GM19395 (cell line): ENCODE data around the gene SPAG5.

Source experiments
- ATAC-seq: cut with Tn5 transposase; IDR thresholded peaks from one replicate; pipeline ENCODE4 v1.9.1; 2021; ENCODE audit warnings: mild to moderate bottlenecking, moderate library complexity; ENCODE audit not compliant: unreplicated experiment

The SPAG5 gene, protein sequence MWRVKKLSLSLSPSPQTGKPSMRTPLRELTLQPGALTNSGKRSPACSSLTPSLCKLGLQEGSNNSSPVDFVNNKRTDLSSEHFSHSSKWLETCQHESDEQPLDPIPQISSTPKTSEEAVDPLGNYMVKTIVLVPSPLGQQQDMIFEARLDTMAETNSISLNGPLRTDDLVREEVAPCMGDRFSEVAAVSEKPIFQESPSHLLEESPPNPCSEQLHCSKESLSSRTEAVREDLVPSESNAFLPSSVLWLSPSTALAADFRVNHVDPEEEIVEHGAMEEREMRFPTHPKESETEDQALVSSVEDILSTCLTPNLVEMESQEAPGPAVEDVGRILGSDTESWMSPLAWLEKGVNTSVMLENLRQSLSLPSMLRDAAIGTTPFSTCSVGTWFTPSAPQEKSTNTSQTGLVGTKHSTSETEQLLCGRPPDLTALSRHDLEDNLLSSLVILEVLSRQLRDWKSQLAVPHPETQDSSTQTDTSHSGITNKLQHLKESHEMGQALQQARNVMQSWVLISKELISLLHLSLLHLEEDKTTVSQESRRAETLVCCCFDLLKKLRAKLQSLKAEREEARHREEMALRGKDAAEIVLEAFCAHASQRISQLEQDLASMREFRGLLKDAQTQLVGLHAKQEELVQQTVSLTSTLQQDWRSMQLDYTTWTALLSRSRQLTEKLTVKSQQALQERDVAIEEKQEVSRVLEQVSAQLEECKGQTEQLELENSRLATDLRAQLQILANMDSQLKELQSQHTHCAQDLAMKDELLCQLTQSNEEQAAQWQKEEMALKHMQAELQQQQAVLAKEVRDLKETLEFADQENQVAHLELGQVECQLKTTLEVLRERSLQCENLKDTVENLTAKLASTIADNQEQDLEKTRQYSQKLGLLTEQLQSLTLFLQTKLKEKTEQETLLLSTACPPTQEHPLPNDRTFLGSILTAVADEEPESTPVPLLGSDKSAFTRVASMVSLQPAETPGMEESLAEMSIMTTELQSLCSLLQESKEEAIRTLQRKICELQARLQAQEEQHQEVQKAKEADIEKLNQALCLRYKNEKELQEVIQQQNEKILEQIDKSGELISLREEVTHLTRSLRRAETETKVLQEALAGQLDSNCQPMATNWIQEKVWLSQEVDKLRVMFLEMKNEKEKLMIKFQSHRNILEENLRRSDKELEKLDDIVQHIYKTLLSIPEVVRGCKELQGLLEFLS

GRCh38 chr17:28598799-28599310 lies at the start of gene SPAG5:
Gene SPAG5, minus strand, starts transcription at chr17:28599025. Its CDS starts 79 bp downstream, at chr17:28598946.
- ATAC-seq: peak; percentile 74

DNA sequence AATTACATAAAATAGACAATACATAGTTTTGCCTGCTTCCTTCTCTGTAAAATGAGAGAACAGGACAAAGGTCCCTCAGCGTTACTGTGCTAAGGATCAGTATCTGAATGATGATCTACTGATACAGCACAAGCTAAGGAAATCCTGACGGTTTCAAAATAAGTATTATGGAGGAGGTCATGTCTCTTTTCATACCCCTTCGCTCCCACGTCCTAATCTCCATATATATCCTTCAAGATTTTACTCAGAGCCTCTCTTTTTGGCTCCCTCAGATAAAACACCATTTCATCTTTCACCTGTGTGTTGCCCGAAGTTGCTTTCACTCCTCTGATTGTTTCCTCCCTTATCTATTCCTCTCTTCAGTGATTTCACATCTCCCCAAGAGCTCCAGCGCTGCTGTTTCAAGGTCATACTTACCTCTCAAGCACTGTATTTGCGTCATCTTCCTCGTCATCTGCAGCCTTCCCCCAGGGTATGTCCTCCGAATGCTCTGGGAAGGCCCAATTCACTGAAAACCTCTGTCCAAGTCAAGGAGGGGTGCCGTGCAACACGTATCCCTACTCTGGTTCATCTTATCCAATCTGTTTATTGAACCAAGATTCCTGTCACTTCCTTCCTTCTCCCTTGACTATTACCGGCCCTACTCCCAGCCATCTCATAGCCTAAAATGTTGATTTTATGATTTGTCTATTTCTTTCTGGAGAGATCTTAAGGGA lies 47.4 kb upstream of the SPAG5 start:
- ATAC-seq: no peak

DNA sequence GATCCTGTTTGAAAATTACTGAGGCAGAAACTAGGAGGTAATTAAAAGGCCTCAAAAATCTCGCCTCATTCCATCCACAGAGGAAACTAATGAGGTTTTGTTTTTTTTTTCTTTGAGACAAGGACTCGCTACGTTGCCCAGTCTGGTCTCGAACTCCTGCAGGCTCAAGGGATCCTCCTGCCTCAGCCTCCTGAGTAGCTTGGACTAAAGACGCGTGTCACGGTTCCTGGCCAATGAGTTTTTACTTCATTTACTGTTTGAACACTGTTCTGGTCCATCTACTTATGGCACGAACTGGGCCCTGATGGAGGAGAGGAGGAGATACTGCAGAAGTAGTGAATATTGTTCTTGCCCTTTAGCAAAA lies 46.7 kb upstream of the SPAG5 start:
- ATAC-seq: no peak

DNA sequence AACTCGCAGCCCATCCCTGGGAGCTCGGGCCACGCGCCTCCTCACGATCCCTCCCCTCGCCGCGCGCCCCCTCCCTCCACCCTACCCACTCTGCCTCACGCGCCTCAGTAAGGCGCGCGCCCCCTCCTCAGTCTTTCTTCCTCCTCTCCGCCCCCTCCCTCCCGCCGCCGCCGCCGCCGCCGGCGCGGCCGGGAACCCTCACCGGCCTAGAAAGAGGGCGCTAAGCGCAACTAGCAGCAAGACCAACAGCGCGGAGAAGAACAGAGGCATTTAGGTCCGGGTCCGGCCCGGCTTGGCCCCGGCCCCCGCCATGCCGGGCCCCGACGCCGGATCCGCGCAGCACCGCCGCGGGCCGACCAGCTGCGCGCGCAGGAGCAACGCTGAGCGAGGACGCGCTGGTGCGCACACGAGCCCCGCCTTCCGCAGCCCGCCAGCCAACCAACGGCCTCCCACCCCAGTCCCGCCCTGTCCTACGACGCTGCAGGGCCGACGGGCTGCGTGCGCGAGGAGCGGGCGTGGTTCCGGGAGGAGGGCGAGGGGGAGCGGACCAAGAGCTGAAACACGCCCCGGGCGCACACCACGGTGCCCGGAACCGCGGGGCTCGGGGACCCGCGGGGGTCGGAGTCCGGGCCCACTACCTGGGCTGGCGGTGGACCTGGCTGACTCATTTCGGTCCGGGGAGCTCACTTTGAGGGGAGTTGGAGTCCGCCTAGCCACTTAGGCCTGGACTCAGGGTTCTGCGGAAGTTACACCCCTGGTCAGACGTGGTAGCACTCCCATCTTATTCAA lies 46.2 kb upstream of the SPAG5 start, which contains the start of gene BLTP2:
BLTP2 (minus strand) TSS at position 372 of the 789 bp plus-strand sequence; CDS start at position 270, 102 bp downstream.
- ATAC-seq: peak; percentile 84

GRCh38 chr17:28643983-28644786 lies 45.4 kb upstream of the SPAG5 start:
- ATAC-seq: no peak

GRCh38 chr17:28641579-28641978 lies 42.8 kb upstream of the SPAG5 start:
- ATAC-seq: no peak

DNA sequence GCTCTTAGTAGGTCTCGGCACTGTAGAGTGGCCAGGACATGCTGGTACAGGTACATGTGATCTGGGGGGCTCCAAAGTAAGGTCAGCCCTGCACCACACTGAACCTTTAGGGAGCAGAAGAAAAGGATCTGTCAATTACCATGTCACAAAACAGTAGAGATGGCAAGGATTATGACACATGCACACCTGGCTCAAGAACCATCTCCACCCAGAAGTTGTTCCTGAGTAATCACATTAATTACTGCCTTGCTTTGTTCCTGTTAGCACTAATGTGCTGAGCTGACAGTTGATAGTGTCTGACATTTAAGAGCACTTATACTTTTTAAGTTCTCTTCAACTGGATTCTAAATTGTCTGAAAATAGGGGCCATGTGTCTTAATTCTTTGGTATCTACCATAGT lies 36.7 kb upstream of the SPAG5 start:
- ATAC-seq: no peak

DNA sequence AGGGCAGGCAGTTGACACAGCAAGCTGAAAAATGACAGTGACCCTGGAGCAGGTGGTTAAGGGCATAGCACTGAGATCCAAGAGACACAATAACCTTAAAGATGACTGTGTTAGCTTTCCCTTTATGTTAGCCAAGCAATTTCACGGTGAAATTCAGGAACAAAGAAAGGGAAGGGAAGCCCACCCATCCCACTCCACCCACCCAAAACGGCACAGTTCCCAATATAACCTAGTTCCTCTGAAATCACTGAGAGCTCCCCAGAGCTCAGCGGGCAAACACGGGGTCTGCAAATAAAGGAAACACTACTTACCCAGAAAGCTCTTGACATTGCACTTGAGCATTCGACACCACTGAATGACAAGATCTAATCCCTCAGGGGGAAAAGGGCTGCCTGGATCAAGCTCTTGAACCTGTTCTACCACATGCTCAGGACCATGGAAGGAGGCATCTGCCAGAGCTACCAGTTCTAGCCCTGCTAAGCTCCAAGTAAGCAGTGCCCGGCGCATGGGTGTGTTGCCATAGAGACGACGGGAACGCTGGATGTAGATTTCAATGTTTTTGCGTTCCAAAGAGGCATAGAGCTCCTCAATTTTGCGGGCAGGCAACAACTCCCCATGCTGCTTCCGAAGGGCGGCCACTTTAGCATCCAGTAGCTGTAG lies 35.5 kb upstream of the SPAG5 start:
- no peak for ATAC-seq

GRCh38 chr17:28626818-28627217 lies 28.0 kb upstream of the SPAG5 start:
- no peak for ATAC-seq

DNA sequence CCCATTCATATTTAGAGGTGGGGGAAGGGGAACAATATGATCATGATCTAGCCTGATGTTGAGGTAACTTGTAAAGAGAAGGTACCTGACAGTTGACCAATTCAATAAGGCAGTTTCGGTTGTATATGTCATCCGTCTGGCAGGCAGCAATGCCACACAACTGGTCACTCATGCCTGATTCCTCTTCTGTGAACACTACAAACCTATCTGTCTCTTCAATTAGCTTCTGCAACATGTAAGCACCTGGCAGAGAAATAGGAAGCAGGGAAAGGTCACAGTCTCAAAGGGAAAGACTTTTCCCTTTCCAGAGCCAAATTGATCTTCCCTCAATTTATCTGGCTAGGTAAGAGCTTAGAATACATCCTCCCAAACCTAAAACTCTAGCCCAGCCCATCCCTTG lies 25.3 kb upstream of the SPAG5 start:
- ATAC-seq: no peak

DNA sequence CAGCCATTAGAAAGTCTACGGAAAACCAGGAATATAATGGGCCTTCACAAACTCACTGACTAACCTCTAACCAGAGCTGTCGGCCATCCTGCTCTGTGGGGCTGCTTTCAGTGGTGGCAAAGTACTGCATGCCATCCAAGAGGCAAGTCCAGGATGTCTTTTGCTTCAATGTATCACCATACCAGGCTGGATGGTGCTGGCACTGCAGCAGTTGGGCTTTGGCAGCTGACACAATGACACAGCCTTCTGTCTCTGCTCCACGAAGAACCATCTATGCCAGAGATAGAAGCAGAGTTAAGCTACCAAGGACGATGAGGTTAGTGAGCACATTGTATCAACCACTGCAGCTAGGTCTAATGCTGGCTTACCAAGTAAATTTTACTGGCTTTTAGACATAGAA lies 24.9 kb upstream of the SPAG5 start:
- ATAC-seq: no peak

DNA sequence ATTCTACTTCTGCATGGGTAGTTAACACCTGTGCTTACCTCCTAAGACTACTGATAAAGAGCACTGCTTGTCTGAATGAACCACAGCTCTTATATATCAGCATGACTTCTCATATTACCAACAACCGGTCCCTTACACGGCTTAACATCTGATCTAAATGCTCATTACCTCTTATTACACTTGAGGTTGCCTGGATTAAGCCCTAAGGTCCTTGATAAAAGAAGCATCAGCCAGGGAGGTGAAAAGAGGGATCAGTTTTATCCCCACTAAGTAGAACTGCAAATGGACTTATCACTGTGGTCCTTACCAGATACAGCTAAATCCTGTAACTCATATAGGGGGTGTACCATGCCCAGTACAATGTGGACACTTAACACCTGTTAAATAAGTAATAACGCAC lies 23.4 kb upstream of the SPAG5 start:
- ATAC-seq: no peak

GRCh38 chr17:28620010-28620409 lies 21.2 kb upstream of the SPAG5 start:
- ATAC-seq: no peak

GRCh38 chr17:28618464-28618863 lies 19.6 kb upstream of the SPAG5 start:
- ATAC-seq: no peak

DNA sequence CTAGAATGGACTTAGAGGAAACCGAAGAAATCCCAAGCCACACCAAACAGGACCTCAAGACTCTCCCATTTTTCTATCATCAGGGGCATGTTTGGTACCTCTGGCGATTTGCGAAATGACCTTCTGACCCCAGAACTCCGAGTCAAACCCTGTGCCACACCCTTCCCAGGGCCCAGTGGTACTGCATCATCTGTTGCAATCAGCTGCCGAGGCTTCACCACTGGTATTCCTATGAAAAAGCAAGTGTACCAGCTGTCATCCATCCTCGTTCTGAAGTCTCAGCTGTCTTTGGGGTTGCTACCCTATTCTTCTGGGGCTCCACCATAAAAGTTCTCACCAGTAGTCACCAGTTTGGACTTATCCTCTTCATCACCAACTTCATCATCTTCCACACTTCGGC lies 17.5 kb upstream of the SPAG5 start:
- no peak for ATAC-seq

- ATAC-seq: no peak
These were observed 16.6 kb upstream of the SPAG5 start for GRCh38 chr17:28615260-28615940.

- no peak for ATAC-seq
These were observed 15.1 kb upstream of the SPAG5 start, which contains the start of gene RSKR for GRCh38 chr17:28613931-28614381. Gene RSKR, minus strand, starts transcription at chr17:28614185. Its CDS starts 24 bp downstream, at chr17:28614161.
